ENCODE data around the gene CACNB2. TPM values are rescaled to one million over a fixed set of nuclear protein-coding genes. Genes with fewer than 3 reads are reported as not detected.

The CACNB2 gene
- total and polyA plus RNA-seq, 4 donors, result 0.38 to 3.1 (median 0.83) TPM

DNA sequence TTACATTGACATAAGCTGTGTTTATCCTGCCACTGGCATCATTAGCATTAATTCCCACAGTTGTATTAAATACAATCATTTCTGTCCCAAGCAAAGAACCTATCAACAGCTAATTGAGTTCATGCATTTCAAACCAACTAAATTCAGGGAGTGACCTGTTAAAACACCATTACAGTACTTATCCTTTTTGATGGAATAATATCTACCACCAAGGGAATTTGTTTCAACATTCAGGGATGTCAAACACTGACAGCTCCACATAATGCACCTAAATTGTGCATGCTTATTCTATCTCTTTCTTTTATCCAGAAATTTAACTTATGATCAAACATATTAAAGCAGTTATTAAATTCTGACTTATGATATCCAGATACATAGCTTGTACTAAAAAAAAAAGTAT lies 374.3 kb downstream of the CACNB2 start:
- Histone ChIP-seq H3K27me3 (ENCODE audit: control insufficient read depth in 4 of 4, insufficient read depth in 4 of 4, low read length in 3 of 4) (no peaks in the 10 kb centered on the region), H3K4me3 (ENCODE audit: low read depth in 1 of 3, low read length in 3 of 3) (no peak overlapping the region), H3K36me3 (ENCODE audit: control insufficient read depth in 4 of 4, insufficient read depth in 3 of 4, low read depth in 1 of 4, low read length in 3 of 4) (peaks cover 0 to 2% (median 2%) of the 10 kb centered on the region in 4 donors), H3K27ac (ENCODE audit: low read depth in 1 of 2, low read length in 2 of 2) (no peak overlapping the region), H3K4me1 (ENCODE audit: control insufficient read depth in 4 of 4, insufficient read depth in 4 of 4, low read length in 3 of 4) (no peaks in the 10 kb centered on the region), H3K9me3 (ENCODE audit: control insufficient read depth in 4 of 4, low read length in 3 of 4) (no peaks in the 10 kb centered on the region), H3K9ac (ENCODE audit: low read depth in 1 of 2, low read length in 2 of 2) (no peak overlapping the region)
- TF ChIP-seq HNF4A (conservative IDR thresholded peaks at IDR 0.05) (no peak), EGR1 (IDR thresholded peaks at IDR 0.05; ENCODE audit: low read depth in 2 of 2) (no peak), ZBTB33 (IDR thresholded peaks at IDR 0.05) (no peak), GABPA (IDR thresholded peaks at IDR 0.05 in 1 of 2, conservative IDR thresholded peaks at IDR 0.05 in 1 of 2) (no peak), YY1 (IDR thresholded peaks at IDR 0.05) (no peak), TAF1 (conservative IDR thresholded peaks at IDR 0.05) (no peak), RAD21 (IDR thresholded peaks at IDR 0.05) (no peak), ATF3 (IDR thresholded peaks at IDR 0.05) (no peak), HNF4G (IDR thresholded peaks at IDR 0.05) (no peak), MAX (IDR thresholded peaks at IDR 0.05) (no peak), FOXA2 (IDR thresholded peaks at IDR 0.05) (no peak), JUND (IDR thresholded peaks at IDR 0.05) (no peak), NR2F2 (IDR thresholded peaks at IDR 0.05) (no peak), CTCF (IDR thresholded peaks at IDR 0.05; ENCODE audit: low read depth, low read length, missing input control) (no peak), SP1 (IDR thresholded peaks at IDR 0.05) (no peak)
- TF ChIP-seq, protein P1, sequence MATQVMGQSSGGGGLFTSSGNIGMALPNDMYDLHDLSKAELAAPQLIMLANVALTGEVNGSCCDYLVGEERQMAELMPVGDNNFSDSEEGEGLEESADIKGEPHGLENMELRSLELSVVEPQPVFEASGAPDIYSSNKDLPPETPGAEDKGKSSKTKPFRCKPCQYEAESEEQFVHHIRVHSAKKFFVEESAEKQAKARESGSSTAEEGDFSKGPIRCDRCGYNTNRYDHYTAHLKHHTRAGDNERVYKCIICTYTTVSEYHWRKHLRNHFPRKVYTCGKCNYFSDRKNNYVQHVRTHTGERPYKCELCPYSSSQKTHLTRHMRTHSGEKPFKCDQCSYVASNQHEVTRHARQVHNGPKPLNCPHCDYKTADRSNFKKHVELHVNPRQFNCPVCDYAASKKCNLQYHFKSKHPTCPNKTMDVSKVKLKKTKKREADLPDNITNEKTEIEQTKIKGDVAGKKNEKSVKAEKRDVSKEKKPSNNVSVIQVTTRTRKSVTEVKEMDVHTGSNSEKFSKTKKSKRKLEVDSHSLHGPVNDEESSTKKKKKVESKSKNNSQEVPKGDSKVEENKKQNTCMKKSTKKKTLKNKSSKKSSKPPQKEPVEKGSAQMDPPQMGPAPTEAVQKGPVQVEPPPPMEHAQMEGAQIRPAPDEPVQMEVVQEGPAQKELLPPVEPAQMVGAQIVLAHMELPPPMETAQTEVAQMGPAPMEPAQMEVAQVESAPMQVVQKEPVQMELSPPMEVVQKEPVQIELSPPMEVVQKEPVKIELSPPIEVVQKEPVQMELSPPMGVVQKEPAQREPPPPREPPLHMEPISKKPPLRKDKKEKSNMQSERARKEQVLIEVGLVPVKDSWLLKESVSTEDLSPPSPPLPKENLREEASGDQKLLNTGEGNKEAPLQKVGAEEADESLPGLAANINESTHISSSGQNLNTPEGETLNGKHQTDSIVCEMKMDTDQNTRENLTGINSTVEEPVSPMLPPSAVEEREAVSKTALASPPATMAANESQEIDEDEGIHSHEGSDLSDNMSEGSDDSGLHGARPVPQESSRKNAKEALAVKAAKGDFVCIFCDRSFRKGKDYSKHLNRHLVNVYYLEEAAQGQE (IDR thresholded peaks at IDR 0.05), result no peak
- no peak for DNase-seq (ENCODE audit: low spot score)

DNA sequence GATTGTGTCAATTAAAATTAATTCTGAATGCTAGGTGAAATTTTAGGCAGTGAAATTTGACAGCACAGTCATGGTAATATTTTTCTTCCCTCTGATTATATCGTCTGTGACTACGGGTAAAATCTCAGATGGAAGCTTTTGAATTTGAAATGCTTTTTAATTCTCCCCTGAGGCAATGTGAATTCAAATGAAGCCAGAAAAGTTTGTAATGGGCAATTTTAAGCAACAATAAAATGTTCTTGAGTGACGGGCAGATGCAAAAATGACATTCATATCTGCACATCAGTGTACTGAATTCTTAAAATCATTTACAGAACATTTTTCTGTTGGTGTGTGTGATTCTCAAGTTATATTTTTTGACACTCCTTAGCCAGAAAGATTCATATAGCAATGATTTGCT lies 376.6 kb downstream of the CACNB2 start:
- peaks cover 0 to 2% (median 2%) of the 10 kb centered on the region in 4 donors for H3K36me3 ChIP-seq (ENCODE audit: control insufficient read depth in 4 of 4, insufficient read depth in 3 of 4, low read depth in 1 of 4, low read length in 3 of 4)
- H3K9me3 ChIP-seq (ENCODE audit: control insufficient read depth in 4 of 4, low read length in 3 of 4), result no peaks in the 10 kb centered on the region
- no peak for TF ChIP-seq ZBTB33 (IDR thresholded peaks at IDR 0.05)
- TF ChIP-seq MAX (IDR thresholded peaks at IDR 0.05), result no peak
- TF ChIP-seq SP1 (IDR thresholded peaks at IDR 0.05), result no peak
- TF ChIP-seq NR2F2 (IDR thresholded peaks at IDR 0.05), result no peak
- TF ChIP-seq RAD21 (IDR thresholded peaks at IDR 0.05), result no peak
- TF ChIP-seq EGR1 (IDR thresholded peaks at IDR 0.05; ENCODE audit: low read depth in 2 of 2), result no peak
- no peak for TF ChIP-seq ATF3 (IDR thresholded peaks at IDR 0.05)
- no peak for TF ChIP-seq RXRA (IDR thresholded peaks at IDR 0.05)
- TF ChIP-seq TAF1 (conservative IDR thresholded peaks at IDR 0.05), result no peak
- no peaks in the 10 kb centered on the region for H3K4me1 ChIP-seq (ENCODE audit: control insufficient read depth in 4 of 4, insufficient read depth in 4 of 4, low read length in 3 of 4)
- no peak for DNase-seq (ENCODE audit: low spot score)
- WGBS, result 97% methylated on average over 3 of the region's 3 CpGs
- H3K27ac ChIP-seq (ENCODE audit: low read depth in 1 of 2, low read length in 2 of 2), result no peak overlapping the region
- no peak overlapping the region for H3K4me3 ChIP-seq (ENCODE audit: low read depth in 1 of 3, low read length in 3 of 3)
- no peak overlapping the region for H3K9ac ChIP-seq (ENCODE audit: low read depth in 1 of 2, low read length in 2 of 2)
- H3K27me3 ChIP-seq (ENCODE audit: control insufficient read depth in 4 of 4, insufficient read depth in 4 of 4, low read length in 3 of 4), result no peaks in the 10 kb centered on the region

Data from liver (tissue), 9 donors.